Glutamatergic neuron (in vitro differentiated cells): Measurements from ENCODE around the gene PFN3. TPM values are rescaled to one million over a fixed set of nuclear protein-coding genes. Genes with fewer than 3 reads are reported as not detected.

Source experiments
- DNase-seq: peaks from one replicate; pipeline ENCODE4 v3.0.0; 2022
- H3K27ac Mint-ChIP-seq: one replicate; pipeline ENCODE4 v1.8.0; 2020; ENCODE audit warnings: mild to moderate bottlenecking, mixed read lengths, inconsistent platforms; ENCODE audit not compliant: unreplicated experiment
- H3K27me3 Mint-ChIP-seq: one replicate; pipeline ENCODE4 v1.8.0; 2020; ENCODE audit warnings: mild to moderate bottlenecking, moderate library complexity, mixed read lengths, inconsistent platforms; ENCODE audit not compliant: unreplicated experiment
- H3K36me3 Mint-ChIP-seq: one replicate; pipeline ENCODE4 v1.8.0; 2020; ENCODE audit warnings: mild to moderate bottlenecking, mixed read lengths, inconsistent platforms; ENCODE audit not compliant: unreplicated experiment
- H3K4me1 Mint-ChIP-seq: one replicate; pipeline ENCODE4 v1.8.0; 2020; ENCODE audit warnings: mild to moderate bottlenecking, low read depth, mixed read lengths, inconsistent platforms; ENCODE audit not compliant: unreplicated experiment
- H3K4me3 Mint-ChIP-seq: one replicate; pipeline ENCODE4 v1.8.0; 2020; ENCODE audit warnings: mild to moderate bottlenecking, mixed read lengths, inconsistent platforms; ENCODE audit not compliant: unreplicated experiment
- H3K9me3 Mint-ChIP-seq: one replicate; pipeline ENCODE4 v1.8.0; 2020; ENCODE audit warnings: mild to moderate bottlenecking, moderate library complexity, mixed read lengths, inconsistent platforms; ENCODE audit not compliant: unreplicated experiment
- CTCF ChIP-seq: fragments of 200-600 bp; sonication (generic); IDR thresholded peaks from one replicate; pipeline ENCODE4 v1.5.0; 2021; ENCODE audit not compliant: partially characterized antibody, unreplicated experiment
- total RNA-seq: library from RNA; stranded (reverse); fragmentation: NEBNext Ultra II Directional; extraction: Animal tissue kit (Norgen Biotek cat#: 25700); gene quantifications from one replicate; pipeline ENCODE4 v1.2.1, GENCODE V29; 2021; ENCODE audit not compliant: unreplicated experiment

Gene PFN3
- total RNA-seq, 1 donor from 2014 or later: not detected

DNA sequence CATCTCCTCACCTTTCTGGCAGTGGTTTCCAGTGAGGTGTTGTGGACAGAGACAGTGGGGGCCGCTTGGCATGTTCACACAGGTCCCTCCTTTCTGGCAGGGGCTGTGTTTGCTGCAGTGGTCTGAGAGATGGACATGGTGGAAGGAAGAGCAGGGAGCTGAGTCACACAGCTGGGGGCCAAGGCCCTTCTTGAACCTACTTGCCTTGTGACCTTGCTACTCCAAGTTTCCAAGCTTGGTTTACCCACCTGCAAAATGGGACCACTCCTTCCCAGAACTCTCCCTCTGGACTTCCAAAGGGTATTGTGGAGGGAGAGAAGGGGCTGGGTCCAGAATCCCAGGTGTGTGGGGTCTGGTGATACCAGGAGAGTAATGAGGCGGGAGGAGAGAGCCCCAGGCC lies 4.9 kb upstream of the PFN3 start:
- DNase-seq: no peak
- Mint-ChIP-seq H3K4me1 (peaks cover 4% of the 10 kb centered on the region), H3K27me3 (peaks cover 16% of the 10 kb centered on the region), H3K36me3 (no peaks in the 10 kb centered on the region), H3K27ac (no peak overlapping the region), H3K4me3 (peak overlapping the region; percentile 63), H3K9me3 (peaks cover 8% of the 10 kb centered on the region)
- TF ChIP-seq CTCF: no peak

DNA sequence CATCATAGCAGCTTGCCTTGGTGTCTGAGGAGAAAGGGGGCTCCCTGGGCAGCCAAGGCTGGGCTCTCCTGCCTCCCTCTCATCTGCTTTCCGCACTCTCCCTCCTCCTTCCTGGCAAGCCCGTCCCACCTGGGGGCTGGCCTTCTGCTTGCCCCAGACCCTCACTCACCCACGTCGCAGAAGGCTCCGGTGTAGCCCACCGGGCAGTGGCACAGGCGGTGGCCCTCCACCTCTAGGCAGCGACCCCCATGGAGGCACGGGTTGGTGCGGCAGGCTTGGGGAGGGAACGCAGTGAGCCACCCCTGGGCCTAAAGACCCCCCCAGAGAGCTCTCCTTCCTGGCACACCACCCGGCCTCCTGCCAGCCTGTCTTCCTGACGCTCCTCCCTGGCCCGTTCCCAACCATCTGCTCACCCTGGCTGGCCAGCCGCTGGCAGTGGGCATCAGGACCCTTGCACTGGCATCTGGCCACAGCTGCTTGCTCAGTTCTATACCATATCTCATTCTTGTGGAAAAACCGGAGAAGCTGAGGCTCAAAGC lies 4.2 kb upstream of the PFN3 start:
- Mint-ChIP-seq H3K4me3 (peak overlapping the region; percentile 63), H3K4me1 (peaks cover 4% of the 10 kb centered on the region), H3K27me3 (peaks cover 16% of the 10 kb centered on the region), H3K27ac (no peak overlapping the region), H3K9me3 (peaks cover 8% of the 10 kb centered on the region), H3K36me3 (no peaks in the 10 kb centered on the region)
- no peak for DNase-seq
- no peak for TF ChIP-seq CTCF

- H3K27ac Mint-ChIP-seq: no peak overlapping the region
- peak; percentile 85 for DNase-seq
- no peaks in the 10 kb centered on the region for H3K36me3 Mint-ChIP-seq
- H3K27me3 Mint-ChIP-seq: peaks cover 14% of the 10 kb centered on the region
- H3K9me3 Mint-ChIP-seq: peaks cover 6% of the 10 kb centered on the region
- H3K4me3 Mint-ChIP-seq: peak overlapping the region; percentile 92
- TF ChIP-seq CTCF: peak; percentile 83
- H3K4me1 Mint-ChIP-seq: peaks cover 4% of the 10 kb centered on the region
Measured at GRCh38 chr5:177403792-177404640, 3.6 kb upstream of the PFN3 start.

GRCh38 chr5:177403102-177403791 lies 2.8 kb upstream of the PFN3 start:
- peaks cover 9% of the 10 kb centered on the region for H3K27me3 Mint-ChIP-seq
- peak; percentile 47 for DNase-seq
- H3K9me3 Mint-ChIP-seq: peaks cover 6% of the 10 kb centered on the region
- H3K36me3 Mint-ChIP-seq: no peaks in the 10 kb centered on the region
- H3K4me1 Mint-ChIP-seq: peaks cover 4% of the 10 kb centered on the region
- peak overlapping the region; percentile 90 for H3K27ac Mint-ChIP-seq
- TF ChIP-seq CTCF: no peak
- H3K4me3 Mint-ChIP-seq: peak overlapping the region; percentile 92
